GM18868 (cell line): ENCODE measurements around the gene SPNS3.

Experiments used
- ATAC-seq: cut with Tn5 transposase; IDR thresholded peaks from one replicate; pipeline ENCODE4 v1.9.1; 2021; ENCODE audit warnings: mild to moderate bottlenecking, moderate library complexity; ENCODE audit not compliant: unreplicated experiment

The SPNS3 gene

GRCh38 chr17:4507361-4508111 lies 73.8 kb downstream of the SPNS3 start:
- ATAC-seq: no peak

GRCh38 chr17:4508207-4508606 lies 74.5 kb downstream of the SPNS3 start:
- no peak for ATAC-seq

- no peak for ATAC-seq
These were observed 75.7 kb downstream of the SPNS3 start for GRCh38 chr17:4509401-4509800.

GRCh38 chr17:4509923-4510617 lies 76.3 kb downstream of the SPNS3 start:
- ATAC-seq: no peak

- no peak for ATAC-seq
These were observed 76.8 kb downstream of the SPNS3 start for GRCh38 chr17:4510618-4510941.

GRCh38 chr17:4511199-4511932 lies 77.6 kb downstream of the SPNS3 start:
- ATAC-seq: no peak

GRCh38 chr17:4512156-4513112 lies 78.7 kb downstream of the SPNS3 start:
- no peak for ATAC-seq

GRCh38 chr17:4513113-4514032 lies 79.6 kb downstream of the SPNS3 start:
- no peak for ATAC-seq

- ATAC-seq: no peak
These were observed 80.5 kb downstream of the SPNS3 start for GRCh38 chr17:4514206-4514605.

GRCh38 chr17:4514779-4515178 lies 81.0 kb downstream of the SPNS3 start:
- no peak for ATAC-seq

GRCh38 chr17:4515501-4515900 lies 81.8 kb downstream of the SPNS3 start:
- no peak for ATAC-seq

- no peak for ATAC-seq
These were observed 83.0 kb downstream of the SPNS3 start for GRCh38 chr17:4516735-4517134.

- no peak for ATAC-seq
These were observed 85.2 kb downstream of the SPNS3 start for GRCh38 chr17:4518901-4519300.

GRCh38 chr17:4519361-4519788 lies 85.6 kb downstream of the SPNS3 start:
- no peak for ATAC-seq

GRCh38 chr17:4520060-4520893 lies 86.5 kb downstream of the SPNS3 start:
- no peak for ATAC-seq

- no peak for ATAC-seq
These were observed 87.3 kb downstream of the SPNS3 start for GRCh38 chr17:4520894-4521600.

GRCh38 chr17:4522661-4523060 lies 88.9 kb downstream of the SPNS3 start:
- ATAC-seq: no peak

- ATAC-seq: no peak
These were observed 90.2 kb downstream of the SPNS3 start for GRCh38 chr17:4523946-4524345.
